Gastroesophageal sphincter (tissue), 4 donors: ENCODE data around the gene IL1RAPL2. TPM values are rescaled to one million over a fixed set of nuclear protein-coding genes. Genes with fewer than 3 reads are reported as not detected.

Source experiments
- ATAC-seq: fragments of 150-250 bp; one replicate; pipeline ENCODE4 v1.9.1; 2016; ENCODE audit warnings: mild to moderate bottlenecking, moderate library complexity
- H3K27ac ChIP-seq, 4 donors: fragments of 200-600 bp; sonication (generic) in 3 of 4; 1 replicate in 3 of 4; 2 replicates in 1 of 4; pipeline ENCODE4 v1.5.1; 2016 to 2019
- H3K27me3 ChIP-seq: fragments of 200-600 bp; sonication (generic); one replicate; pipeline ENCODE4 v1.5.1; 2019
- H3K36me3 ChIP-seq, 2 donors: fragments of 200-600 bp; sonication (generic); one replicate each; pipeline ENCODE4 v1.5.1; 2019; ENCODE audit warnings: control low read depth in 1 of 2
- H3K4me1 ChIP-seq, 3 donors: fragments of 200-600 bp; sonication (generic); 1 replicate in 2 of 3; 2 replicates in 1 of 3; pipeline ENCODE4 v1.5.1; 2016 to 2019; ENCODE audit warnings: control low read depth in 2 of 3
- H3K4me3 ChIP-seq, 2 donors: fragments of 200-600 bp; sonication (generic); one replicate each; pipeline ENCODE4 v1.5.1; 2019; ENCODE audit warnings: mild to moderate bottlenecking in 1 of 2, moderate library complexity in 1 of 2
- H3K9me3 ChIP-seq, 3 donors: fragments of 200-600 bp; sonication (generic); one replicate each; pipeline ENCODE4 v1.5.1; 2017 to 2019; ENCODE audit warnings: control low read depth in 2 of 3
- CTCF ChIP-seq, 4 experiments: fragments of 200-600 bp in 2 of 4; fragments of 450-650 bp in 2 of 4; sonication (generic) in 1 of 4; IDR thresholded peaks; one replicate each; pipeline ENCODE4 v1.5.1; 2017 to 2019; ENCODE audit warnings: antibody characterized with exemption in 4 of 4, mild to moderate bottlenecking in 2 of 4, moderate library complexity in 2 of 4
- EP300 ChIP-seq: sonication (generic); formaldehyde crosslinking; IDR thresholded peaks from one replicate; pipeline ENCODE4 v1.6.1; 2017; ENCODE audit warnings: antibody characterized with exemption, mild to moderate bottlenecking
- POLR2A ChIP-seq, 2 donors: fragments of 450-650 bp; IDR thresholded peaks; one replicate each; pipeline ENCODE4 v1.6.1; 2017; ENCODE audit warnings: antibody characterized with exemption in 2 of 2, mild to moderate bottlenecking in 2 of 2, moderate library complexity in 1 of 2
- POLR2AphosphoS5 ChIP-seq: sonication (generic); formaldehyde crosslinking; IDR thresholded peaks from one replicate; pipeline ENCODE4 v1.6.1; 2017; ENCODE audit warnings: antibody characterized with exemption
- WGBS, 2 donors: methylation state at CpG; one replicate each; pipeline ENCODE4 v1.1.5; 2018; ENCODE audit warnings: low coverage in 1 of 2; 5-methylcytosine and 5-hydroxymethylcytosine counted together
- total RNA-seq, 4 donors: library from RNA; depleted of rRNA; stranded (reverse); fragments of >200 nt; gene quantifications; one replicate each; pipeline ENCODE4 v1.1.0, GENCODE V29; 2016

The IL1RAPL2 gene
- total RNA-seq, 4 donors from 2014 or later = 0.54 TPM; not detected in 2

GRCh38 chrX:104806346-104806745 lies 240.3 kb downstream of the IL1RAPL2 start:
- H3K9me3 ChIP-seq = no peaks in the 10 kb centered on the region
- WGBS, 2 donors = 61% methylated on average over 2 of the region's 2 CpGs; no CpG with 5 or more reads in 1 of the 2 donors
- H3K36me3 ChIP-seq = no peaks in the 10 kb centered on the region
- H3K27ac ChIP-seq = no peak overlapping the region
- ATAC-seq = no peak
- TF ChIP-seq CTCF (IDR thresholded peaks at IDR 0.05) (no peak), POLR2AphosphoS5 (no peak), POLR2A (IDR thresholded peaks at IDR 0.05) (no peak), EP300 (no peak)
- no peaks in the 10 kb centered on the region for H3K27me3 ChIP-seq
- no peaks in the 10 kb centered on the region for H3K4me1 ChIP-seq
- no peak overlapping the region for H3K4me3 ChIP-seq

GRCh38 chrX:104833401-104833800 lies 267.4 kb downstream of the IL1RAPL2 start:
- Histone ChIP-seq H3K4me1 (no peaks in the 10 kb centered on the region), H3K27ac (no peak overlapping the region), H3K4me3 (no peak overlapping the region), H3K27me3 (no peaks in the 10 kb centered on the region), H3K9me3 (no peaks in the 10 kb centered on the region), H3K36me3 (no peaks in the 10 kb centered on the region)
- no peak for ATAC-seq
- no peak for TF ChIP-seq CTCF (IDR thresholded peaks at IDR 0.05)
- no peak for TF ChIP-seq EP300
- no peak for TF ChIP-seq POLR2AphosphoS5
- TF ChIP-seq POLR2A (IDR thresholded peaks at IDR 0.05) = no peak
- WGBS, 2 donors = 65% methylated on average over 2 of the region's 2 CpGs; no CpG with 5 or more reads in 1 of the 2 donors

GRCh38 chrX:104842646-104843045 lies 276.6 kb downstream of the IL1RAPL2 start:
- ATAC-seq = no peak
- Histone ChIP-seq H3K4me3 (no peak overlapping the region), H3K27me3 (no peaks in the 10 kb centered on the region), H3K27ac (no peak overlapping the region), H3K9me3 (no peaks in the 10 kb centered on the region), H3K36me3 (no peaks in the 10 kb centered on the region), H3K4me1 (no peaks in the 10 kb centered on the region)
- 80% methylated on average over 1 of the region's 4 CpGs; no CpG with 5 or more reads in 1 of the 2 donors for WGBS, 2 donors
- TF ChIP-seq CTCF (IDR thresholded peaks at IDR 0.05) (no peak), EP300 (no peak), POLR2AphosphoS5 (no peak), POLR2A (IDR thresholded peaks at IDR 0.05) (no peak)

- Histone ChIP-seq H3K27me3 (no peaks in the 10 kb centered on the region), H3K4me3 (no peak overlapping the region), H3K36me3 (no peaks in the 10 kb centered on the region), H3K9me3 (no peaks in the 10 kb centered on the region), H3K27ac (no peak overlapping the region), H3K4me1 (no peaks in the 10 kb centered on the region)
- no peak for ATAC-seq
- 85% methylated on average over 1 of the region's 1 CpG; no CpG with 5 or more reads in 1 of the 2 donors for WGBS, 2 donors
- no peak for TF ChIP-seq POLR2A (IDR thresholded peaks at IDR 0.05)
- TF ChIP-seq EP300 = no peak
- TF ChIP-seq POLR2AphosphoS5 = no peak
- TF ChIP-seq CTCF (IDR thresholded peaks at IDR 0.05) = no peak
Measured at GRCh38 chrX:104852241-104852640, 286.2 kb downstream of the IL1RAPL2 start.

GRCh38 chrX:104854188-104854587 lies 288.2 kb downstream of the IL1RAPL2 start:
- H3K27me3 ChIP-seq = no peaks in the 10 kb centered on the region
- H3K27ac ChIP-seq = no peak overlapping the region
- no peaks in the 10 kb centered on the region for H3K36me3 ChIP-seq
- ATAC-seq = no peak
- no peaks in the 10 kb centered on the region for H3K9me3 ChIP-seq
- no peak for TF ChIP-seq EP300
- no peak overlapping the region for H3K4me3 ChIP-seq
- H3K4me1 ChIP-seq = no peaks in the 10 kb centered on the region
